Effector memory CD4-positive, alpha-beta T cell (primary cell): ENCODE measurements around the gene CABP4.
A peak's percentile ranks its signal among the peaks of the same experiment; 100 is the strongest.
"Not testable (repeated sequence)": the region's sequence is repeated elsewhere in the genome, so short reads cannot be mapped to it uniquely, and the experiment has no call there.

Source experiments
- DNase-seq, 3 donors: peaks; one replicate each; pipeline ENCODE4 v3.0.0-alpha.2; 2020
- H3K27ac ChIP-seq: 2 replicates; pipeline ENCODE4 v1.7.0; 2013; ENCODE audit warnings: mild to moderate bottlenecking, low read length, moderate library complexity; ENCODE audit not compliant: insufficient read depth, poor library complexity, severe bottlenecking
- H3K27me3 ChIP-seq: replicated peaks from 2 replicates; pipeline ENCODE4 v1.7.0; 2013; ENCODE audit warnings: mild to moderate bottlenecking, low read length; ENCODE audit not compliant: insufficient read depth, control insufficient read depth, poor library complexity, severe bottlenecking
- H3K36me3 ChIP-seq: 2 replicates; pipeline ENCODE4 v1.7.0; 2013; ENCODE audit warnings: mild to moderate bottlenecking, low read length, moderate library complexity; ENCODE audit not compliant: control insufficient read depth, insufficient read depth
- H3K4me1 ChIP-seq: 2 replicates; pipeline ENCODE4 v1.7.0; 2013; ENCODE audit warnings: low read length, mild to moderate bottlenecking; ENCODE audit not compliant: control insufficient read depth, insufficient read depth, poor library complexity, severe bottlenecking
- H3K4me3 ChIP-seq: 2 replicates; pipeline ENCODE4 v1.7.0; 2013; ENCODE audit warnings: low read length, low read depth, mild to moderate bottlenecking; ENCODE audit not compliant: insufficient read depth, poor library complexity, severe bottlenecking
- H3K9me3 ChIP-seq: 2 replicates; pipeline ENCODE4 v1.7.0; 2013; ENCODE audit warnings: mild to moderate bottlenecking, low read length, moderate library complexity; ENCODE audit not compliant: control insufficient read depth

Gene CABP4

GRCh38 chr11:67466367-67466766, 11.2 kb downstream of the CABP4 start:
- Histone ChIP-seq H3K27me3 (no peaks in the 10 kb centered on the region), H3K36me3 (no peaks in the 10 kb centered on the region), H3K27ac (peak overlapping the region; percentile 84), H3K4me3 (no peak overlapping the region), H3K4me1 (peaks cover 42% of the 10 kb centered on the region), H3K9me3 (no peaks in the 10 kb centered on the region)
- DNase-seq: no peak

GRCh38 chr11:67466962-67467771, 12.0 kb downstream of the CABP4 start:
- no peak for DNase-seq
- Histone ChIP-seq H3K9me3 (no peaks in the 10 kb centered on the region), H3K36me3 (no peaks in the 10 kb centered on the region), H3K27ac (peak overlapping the region; percentile 84), H3K4me3 (no peak overlapping the region), H3K4me1 (peaks cover 42% of the 10 kb centered on the region), H3K27me3 (no peaks in the 10 kb centered on the region)

- Histone ChIP-seq H3K27me3 (no peaks in the 10 kb centered on the region), H3K4me3 (peak overlapping the region; percentile 75), H3K27ac (peak overlapping the region; percentile 84), H3K36me3 (no peaks in the 10 kb centered on the region), H3K9me3 (no peaks in the 10 kb centered on the region), H3K4me1 (peaks cover 42% of the 10 kb centered on the region)
- DNase-seq: no peak
Measured at GRCh38 chr11:67468056-67468455, 12.9 kb downstream of the CABP4 start.

GRCh38 chr11:67468456-67468758, 13.3 kb downstream of the CABP4 start:
- Histone ChIP-seq H3K9me3 (no peaks in the 10 kb centered on the region), H3K36me3 (no peaks in the 10 kb centered on the region), H3K4me3 (peak overlapping the region; percentile 75), H3K4me1 (peaks cover 42% of the 10 kb centered on the region), H3K27me3 (no peaks in the 10 kb centered on the region), H3K27ac (peak overlapping the region; percentile 84)
- no peak for DNase-seq

GRCh38 chr11:67468759-67469507, 13.8 kb downstream of the CABP4 start, which contains the start of gene TMEM134:
Gene TMEM134, minus strand, starts transcription at chr11:67469251. Its CDS starts 59 bp downstream, at chr11:67469192.
- Histone ChIP-seq H3K4me1 (peaks cover 39% of the 10 kb centered on the region), H3K9me3 (no peaks in the 10 kb centered on the region), H3K27me3 (no peaks in the 10 kb centered on the region), H3K36me3 (no peaks in the 10 kb centered on the region), H3K27ac (peak within 1 kb of the TSS; percentile 84), H3K4me3 (peak within 1 kb of the TSS; percentile 75)
- DNase-seq: peak; percentile 85 to 89 (median 86)

- Histone ChIP-seq H3K9me3 (no peaks in the 10 kb centered on the region), H3K27ac (peak overlapping the region; percentile 79), H3K4me1 (peaks cover 34% of the 10 kb centered on the region), H3K4me3 (peak overlapping the region; percentile 75), H3K27me3 (no peaks in the 10 kb centered on the region), H3K36me3 (no peaks in the 10 kb centered on the region)
- no peak for DNase-seq
Measured at GRCh38 chr11:67469508-67469811, 14.3 kb downstream of the CABP4 start.

GRCh38 chr11:67470337-67471002, 15.3 kb downstream of the CABP4 start:
- Histone ChIP-seq H3K36me3 (no peaks in the 10 kb centered on the region), H3K27ac (no peak overlapping the region), H3K4me1 (peaks cover 27% of the 10 kb centered on the region), H3K27me3 (no peaks in the 10 kb centered on the region), H3K9me3 (no peaks in the 10 kb centered on the region), H3K4me3 (no peak overlapping the region)
- DNase-seq: no peak

- no peak for DNase-seq
- no peak overlapping the region for H3K27ac ChIP-seq
- H3K4me1 ChIP-seq: peaks cover 14% of the 10 kb centered on the region
- H3K27me3 ChIP-seq: no peaks in the 10 kb centered on the region
- H3K4me3 ChIP-seq: no peak overlapping the region
- H3K36me3 ChIP-seq: no peaks in the 10 kb centered on the region
- no peaks in the 10 kb centered on the region for H3K9me3 ChIP-seq
Measured at GRCh38 chr11:67472882-67473281, 17.7 kb downstream of the CABP4 start.

GRCh38 chr11:67476692-67477091, 21.5 kb downstream of the CABP4 start:
- DNase-seq, H3K36me3 ChIP-seq, H3K4me3 ChIP-seq, H3K27me3 ChIP-seq, H3K9me3 ChIP-seq, H3K4me1 ChIP-seq, H3K27ac ChIP-seq: not testable (repeated sequence)
